Stimulated activated CD8-positive, alpha-beta memory T cell treated with anti-CD3 and anti-CD28 coated beads, Interleukin-15, amount 100 ng/mL, for 48 hours (primary cell): ENCODE results near the gene FZD10.

Experiments
- DNase-seq, 2 donors: peaks; one replicate each; pipeline ENCODE4 v3.0.0-alpha.2; 2020; ENCODE audit warnings: low read depth in 2 of 2

Gene FZD10

DNA sequence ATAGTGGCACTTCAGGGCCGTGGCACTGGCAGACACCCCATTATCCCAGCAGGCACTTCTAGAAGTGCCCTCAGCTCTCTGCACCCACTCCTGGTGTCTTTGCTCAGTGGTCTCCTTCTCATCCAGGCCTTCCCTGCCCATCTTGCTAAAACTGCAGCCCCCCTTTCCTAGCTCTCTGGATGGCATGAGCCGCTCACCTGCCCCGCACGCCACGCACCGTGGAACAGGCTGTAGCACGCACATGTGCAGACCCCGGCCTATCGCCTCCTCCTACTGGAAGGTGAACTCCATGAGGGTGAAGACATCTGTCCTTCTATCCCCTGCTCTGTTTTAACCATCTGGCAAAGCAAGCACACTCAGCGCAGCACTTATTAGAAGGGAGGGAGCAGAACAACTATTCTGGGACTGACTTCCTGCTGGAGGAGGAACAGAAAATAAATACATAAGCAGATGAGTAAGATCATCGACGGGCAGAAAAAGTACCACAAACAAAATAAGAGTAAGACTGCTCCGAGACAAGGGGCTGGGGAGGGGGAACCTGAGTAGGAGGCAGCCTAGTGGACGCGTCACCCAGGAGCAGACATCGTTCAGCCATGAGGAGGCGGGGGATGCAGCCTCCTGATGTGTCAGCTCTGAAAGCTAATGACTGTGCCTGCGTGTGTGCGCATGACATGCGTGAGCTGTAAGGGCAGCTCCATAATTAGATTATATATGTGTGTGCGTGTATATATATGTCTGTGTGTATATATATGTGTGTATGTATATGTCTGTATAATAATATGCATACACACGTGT, 7.8 kb upstream of the FZD10 start:
- no peak for DNase-seq

- no peak for DNase-seq
Observed at GRCh38 chr12:130155416-130156073, 6.7 kb upstream of the FZD10 start.

DNA sequence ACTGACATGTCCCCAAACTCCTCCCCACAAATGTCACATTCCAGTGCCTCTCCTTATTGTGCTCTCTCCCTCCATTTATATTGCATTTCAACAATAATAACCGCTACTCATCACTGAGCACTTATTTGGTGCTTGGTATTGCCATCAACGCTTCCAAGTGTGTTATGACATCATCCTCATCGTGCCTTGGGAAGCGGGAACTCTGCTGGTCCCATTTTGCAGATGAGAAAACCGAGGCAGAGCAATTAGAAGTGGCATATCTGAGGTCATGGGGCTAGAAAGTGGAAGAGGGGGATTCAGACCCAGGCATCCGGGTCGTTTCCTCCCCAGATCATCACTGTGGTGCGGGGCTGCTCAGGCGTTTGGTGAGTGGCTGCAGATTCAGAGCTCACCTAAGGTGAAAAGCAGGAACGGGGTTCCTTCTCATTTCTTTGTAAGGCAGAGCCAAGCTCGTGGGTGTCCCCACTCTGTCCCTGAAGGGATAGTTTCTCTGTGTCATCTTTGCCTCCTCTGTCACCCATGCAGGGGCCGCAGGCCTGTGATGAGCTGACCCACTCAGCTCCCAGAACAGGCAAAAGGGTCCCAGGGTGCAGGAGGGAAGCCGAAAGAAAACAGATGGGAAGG, 5.5 kb upstream of the FZD10 start:
- no peak for DNase-seq

GRCh38 chr12:130157998-130158753, 4.1 kb upstream of the FZD10 start:
- no peak for DNase-seq

DNA sequence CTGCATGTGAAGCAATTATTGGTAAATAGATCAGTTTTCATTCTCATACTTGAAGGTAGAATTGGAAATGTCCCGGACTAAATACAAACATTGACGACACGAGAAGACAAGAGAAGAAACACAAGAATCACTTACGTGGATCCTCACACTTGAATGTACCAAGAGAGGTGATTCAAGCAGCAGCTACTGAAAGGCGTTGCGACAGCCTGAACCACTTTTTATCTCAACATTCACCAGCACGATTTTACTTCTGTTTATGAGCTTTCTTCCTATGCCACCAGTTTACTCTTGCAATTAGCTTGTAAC, 3.6 kb upstream of the FZD10 start:
- DNase-seq = no peak

GRCh38 chr12:130160306-130160705, 2.0 kb upstream of the FZD10 start:
- no peak for DNase-seq

DNA sequence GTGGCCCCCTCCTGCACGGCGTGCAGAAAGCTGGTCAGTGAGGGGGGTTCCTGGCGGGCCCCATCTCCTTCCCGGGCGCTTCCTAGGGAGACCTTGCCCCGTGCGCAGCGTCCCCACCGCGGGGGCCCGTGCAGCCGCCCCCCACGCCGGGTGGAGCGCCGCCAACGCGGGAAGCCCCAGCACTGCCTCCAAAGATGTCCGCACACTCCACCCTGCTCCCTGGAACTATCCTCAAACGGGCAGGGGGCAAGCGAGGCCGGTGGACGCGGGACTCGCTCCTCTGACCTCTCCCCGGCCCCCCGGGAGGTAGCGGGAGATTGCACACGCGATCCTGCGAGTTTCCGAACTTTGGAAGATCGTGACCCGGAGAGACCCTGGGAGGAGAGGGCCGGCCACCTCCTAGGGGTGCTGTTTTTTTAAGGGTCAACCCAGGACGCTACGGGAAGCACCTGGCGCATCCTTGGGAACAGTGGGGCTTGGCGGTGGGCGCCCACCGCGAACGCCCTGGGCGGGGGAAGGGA, 1.5 kb upstream of the FZD10 start:
- DNase-seq = no peak

- no peak for DNase-seq
Observed at GRCh38 chr12:130161261-130162243, 712 bp upstream of the FZD10 start.

DNA sequence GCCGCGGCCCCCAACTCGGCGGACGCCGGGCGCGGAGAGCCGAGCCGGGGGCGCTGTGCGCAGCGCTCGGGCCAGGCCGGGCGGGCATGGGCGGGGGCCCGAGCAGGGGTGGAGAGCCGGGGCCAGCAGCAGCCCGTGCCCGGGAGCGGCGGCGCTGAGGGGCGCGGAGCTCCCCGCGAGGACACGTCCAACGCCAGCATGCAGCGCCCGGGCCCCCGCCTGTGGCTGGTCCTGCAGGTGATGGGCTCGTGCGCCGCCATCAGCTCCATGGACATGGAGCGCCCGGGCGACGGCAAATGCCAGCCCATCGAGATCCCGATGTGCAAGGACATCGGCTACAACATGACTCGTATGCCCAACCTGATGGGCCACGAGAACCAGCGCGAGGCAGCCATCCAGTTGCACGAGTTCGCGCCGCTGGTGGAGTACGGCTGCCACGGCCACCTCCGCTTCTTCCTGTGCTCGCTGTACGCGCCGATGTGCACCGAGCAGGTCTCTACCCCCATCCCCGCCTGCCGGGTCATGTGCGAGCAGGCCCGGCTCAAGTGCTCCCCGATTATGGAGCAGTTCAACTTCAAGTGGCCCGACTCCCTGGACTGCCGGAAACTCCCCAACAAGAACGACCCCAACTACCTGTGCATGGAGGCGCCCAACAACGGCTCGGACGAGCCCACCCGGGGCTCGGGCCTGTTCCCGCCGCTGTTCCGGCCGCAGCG, 639 bp downstream of the FZD10 start:
- DNase-seq = no peak

DNA sequence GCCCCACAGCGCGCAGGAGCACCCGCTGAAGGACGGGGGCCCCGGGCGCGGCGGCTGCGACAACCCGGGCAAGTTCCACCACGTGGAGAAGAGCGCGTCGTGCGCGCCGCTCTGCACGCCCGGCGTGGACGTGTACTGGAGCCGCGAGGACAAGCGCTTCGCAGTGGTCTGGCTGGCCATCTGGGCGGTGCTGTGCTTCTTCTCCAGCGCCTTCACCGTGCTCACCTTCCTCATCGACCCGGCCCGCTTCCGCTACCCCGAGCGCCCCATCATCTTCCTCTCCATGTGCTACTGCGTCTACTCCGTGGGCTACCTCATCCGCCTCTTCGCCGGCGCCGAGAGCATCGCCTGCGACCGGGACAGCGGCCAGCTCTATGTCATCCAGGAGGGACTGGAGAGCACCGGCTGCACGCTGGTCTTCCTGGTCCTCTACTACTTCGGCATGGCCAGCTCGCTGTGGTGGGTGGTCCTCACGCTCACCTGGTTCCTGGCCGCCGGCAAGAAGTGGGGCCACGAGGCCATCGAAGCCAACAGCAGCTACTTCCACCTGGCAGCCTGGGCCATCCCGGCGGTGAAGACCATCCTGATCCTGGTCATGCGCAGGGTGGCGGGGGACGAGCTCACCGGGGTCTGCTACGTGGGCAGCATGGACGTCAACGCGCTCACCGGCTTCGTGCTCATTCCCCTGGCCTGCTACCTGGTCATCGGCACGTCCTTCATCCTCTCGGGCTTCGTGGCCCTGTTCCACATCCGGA, 1.4 kb downstream of the FZD10 start:
- DNase-seq = no peak

DNA sequence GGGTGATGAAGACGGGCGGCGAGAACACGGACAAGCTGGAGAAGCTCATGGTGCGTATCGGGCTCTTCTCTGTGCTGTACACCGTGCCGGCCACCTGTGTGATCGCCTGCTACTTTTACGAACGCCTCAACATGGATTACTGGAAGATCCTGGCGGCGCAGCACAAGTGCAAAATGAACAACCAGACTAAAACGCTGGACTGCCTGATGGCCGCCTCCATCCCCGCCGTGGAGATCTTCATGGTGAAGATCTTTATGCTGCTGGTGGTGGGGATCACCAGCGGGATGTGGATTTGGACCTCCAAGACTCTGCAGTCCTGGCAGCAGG, 1.9 kb downstream of the FZD10 start:
- DNase-seq = no peak

- DNase-seq = no peak
Observed at GRCh38 chr12:130164936-130165335, 2.7 kb downstream of the FZD10 start.

DNA sequence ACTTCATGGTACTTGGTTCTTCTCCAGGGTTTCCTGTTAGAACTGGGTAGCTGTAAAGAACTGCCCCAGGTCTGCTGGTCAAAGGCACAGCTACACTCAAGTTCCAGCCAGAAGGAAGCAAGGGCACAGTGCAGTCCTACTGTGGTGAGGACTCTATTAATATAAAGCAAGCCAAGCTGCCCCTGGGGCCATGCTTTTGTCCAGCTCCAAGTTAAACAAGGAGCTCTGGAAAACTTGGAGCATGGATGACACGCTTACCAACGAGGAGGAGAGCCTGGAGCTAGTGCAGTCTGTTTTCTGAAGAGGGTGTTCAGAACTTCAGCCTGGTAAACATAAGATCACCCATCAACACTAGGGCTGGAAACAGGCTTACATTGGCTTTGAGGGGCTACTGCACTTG, 4.0 kb downstream of the FZD10 start:
- DNase-seq = no peak

DNA sequence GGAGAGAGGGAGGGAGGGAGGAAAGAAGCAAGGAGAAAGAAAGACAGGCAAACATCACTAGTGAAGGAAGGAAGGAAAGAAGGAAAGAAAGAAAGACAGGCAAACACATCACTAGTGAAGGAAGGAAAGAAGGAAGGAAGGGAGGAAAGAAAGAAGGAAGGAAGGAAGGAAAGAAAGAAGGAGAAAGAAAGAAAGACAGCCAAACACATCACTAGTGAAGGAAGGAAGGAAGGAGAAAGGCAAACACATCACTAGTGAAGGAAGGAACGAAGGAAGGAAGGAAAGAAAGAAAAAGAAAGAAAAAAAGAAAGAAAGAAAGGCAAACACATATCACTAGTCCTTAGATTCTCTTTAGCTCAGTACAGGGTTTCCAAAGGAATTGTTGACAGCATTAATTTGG, 5.3 kb downstream of the FZD10 start:
- no peak for DNase-seq

- no peak for DNase-seq
Observed at GRCh38 chr12:130169256-130169655, 7.0 kb downstream of the FZD10 start.

DNA sequence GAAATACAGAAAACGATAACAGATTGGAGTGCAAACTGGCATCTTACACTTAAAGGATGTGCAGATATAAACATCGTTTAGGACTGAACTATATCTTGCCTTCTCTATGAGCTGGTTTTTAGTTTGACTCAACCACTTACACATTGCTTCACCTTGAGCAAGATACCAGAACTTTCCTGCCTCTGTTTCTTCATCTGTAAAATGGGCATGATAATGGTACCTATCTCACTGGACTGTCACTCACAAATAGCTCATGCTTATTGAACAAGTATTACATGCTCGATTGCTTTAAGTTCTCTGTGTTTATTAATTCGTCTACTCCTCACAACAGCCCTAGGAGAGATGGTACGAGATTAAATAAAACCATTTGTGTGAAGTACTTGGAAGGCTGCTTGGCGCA, 7.7 kb downstream of the FZD10 start:
- DNase-seq = no peak

DNA sequence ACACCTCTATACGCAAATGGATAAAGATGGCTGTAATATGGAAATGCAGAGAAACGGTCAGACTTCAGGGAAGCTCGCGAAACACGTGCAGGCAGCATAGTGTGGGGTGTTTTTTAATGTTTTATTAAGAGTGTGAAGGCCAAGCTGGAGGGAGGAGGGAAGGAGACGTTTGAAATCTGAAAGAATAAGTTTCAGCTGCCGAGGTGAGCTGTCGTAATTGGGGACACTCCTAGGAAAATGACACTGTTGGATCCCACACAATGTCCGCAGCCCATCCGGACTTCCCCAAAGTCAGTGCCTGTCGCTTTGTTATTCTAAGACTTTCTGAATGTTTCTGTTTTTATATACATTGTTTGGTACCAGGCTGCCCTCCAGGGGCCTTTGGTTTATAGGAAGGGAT, 8.3 kb downstream of the FZD10 start:
- no peak for DNase-seq

GRCh38 chr12:130177635-130178242, 15.5 kb downstream of the FZD10 start:
- DNase-seq = no peak

DNA sequence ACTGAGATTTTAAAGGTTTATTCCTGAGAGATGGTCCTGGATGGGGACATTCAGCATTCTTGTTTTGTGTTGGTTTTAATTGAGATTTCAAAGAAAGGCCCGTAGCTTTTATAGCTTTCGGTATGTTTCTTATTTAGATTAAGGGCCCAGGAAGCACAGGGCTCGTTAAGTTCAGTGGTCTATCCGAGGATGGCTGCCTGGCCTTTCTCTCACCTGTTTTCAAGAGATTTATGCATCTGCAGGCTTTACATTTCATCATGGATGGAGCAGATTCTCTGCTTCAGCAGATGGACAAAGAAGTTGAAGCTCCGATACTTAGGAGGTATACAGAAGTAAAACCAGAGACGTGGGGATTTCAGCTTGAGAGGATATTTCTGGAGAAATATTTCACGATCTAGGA, 16.0 kb downstream of the FZD10 start:
- DNase-seq = no peak
